ACHN (cell line): ENCODE data around the gene FAM200B.

ENCODE experiments used
- DNase-seq: peaks from one replicate; pipeline ENCODE4 v3.0.0-alpha.2; 2015
- in situ Hi-C: cut with HindIII; loops from 2 replicates; pipeline ENCODE4 v1.10.0; 2017; ENCODE audit warnings: low sequenced_read_pairs, low pct_ligation_motif_present, low pct_unique_long_range_greater_than_20kb

The FAM200B gene

GRCh38 chr4:15665753-15666365 lies 15.8 kb upstream of the FAM200B start:
- no peak for DNase-seq
- in situ Hi-C loops, result no loop called here

GRCh38 chr4:15667006-15667405 lies 14.6 kb upstream of the FAM200B start:
- DNase-seq, result no peak
- in situ Hi-C loops, result no loop called here

DNA sequence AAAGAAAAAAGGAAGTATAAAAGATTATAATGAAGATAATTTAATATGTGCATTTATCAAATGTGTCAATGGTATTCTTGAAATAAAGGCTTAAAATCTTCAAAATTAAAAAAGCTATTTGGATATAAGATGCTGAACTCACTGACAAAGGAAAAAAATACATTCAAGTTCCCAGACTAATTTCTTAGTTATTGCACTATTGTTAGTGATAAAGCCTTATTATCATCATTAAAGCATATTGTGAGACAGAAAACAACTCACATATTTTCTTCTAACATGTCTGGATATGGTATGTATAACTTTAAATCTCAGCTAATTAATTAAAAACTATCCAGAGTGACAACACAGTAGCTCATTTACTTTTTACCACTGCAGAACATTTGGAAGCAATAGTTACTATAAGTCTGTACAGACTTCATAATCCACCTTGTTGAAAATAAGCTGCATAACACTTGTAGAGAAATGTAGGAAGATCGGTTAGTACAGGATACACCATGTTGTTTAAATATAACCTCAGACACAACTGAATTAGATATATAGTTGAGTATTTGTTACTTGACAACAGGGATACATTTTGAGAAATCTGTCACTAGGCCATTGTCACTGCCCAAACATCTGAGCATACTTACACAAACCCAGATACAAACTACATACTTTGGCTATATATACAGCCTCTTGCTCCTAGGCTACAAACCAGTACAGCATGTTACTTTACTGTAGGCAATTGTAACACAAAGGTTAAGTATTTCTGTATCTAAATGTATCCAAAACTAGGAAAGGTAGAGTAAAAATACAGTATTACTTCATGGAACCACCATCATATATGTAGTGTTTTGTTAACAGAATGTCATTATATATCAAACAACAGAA lies 12.8 kb upstream of the FAM200B start:
- in situ Hi-C loops, result no loop called here
- DNase-seq, result no peak

DNA sequence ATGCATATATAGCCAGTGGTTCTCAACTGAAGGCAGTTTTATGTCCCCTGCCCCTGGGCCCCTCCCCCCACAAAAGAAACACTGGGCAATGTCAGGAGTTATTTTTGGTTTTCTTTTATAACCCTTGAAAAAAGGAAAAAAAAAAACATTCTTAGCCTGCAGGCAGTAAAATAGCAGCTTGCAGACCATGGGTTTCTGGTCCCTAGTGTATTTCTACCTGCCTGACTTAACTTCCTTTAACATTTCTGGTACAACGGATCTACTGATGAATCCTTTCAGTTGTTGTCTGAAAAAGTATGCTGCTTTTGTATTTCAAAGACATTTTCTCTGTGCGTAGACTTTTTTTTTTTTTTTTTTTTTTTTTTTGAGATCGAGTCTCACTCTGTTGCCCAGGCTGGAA lies 11.1 kb upstream of the FAM200B start:
- in situ Hi-C loops, result no loop called here
- no peak for DNase-seq

- in situ Hi-C loops, result no loop called here
- no peak for DNase-seq
Measured at GRCh38 chr4:15672101-15672500, 9.5 kb upstream of the FAM200B start.

DNA sequence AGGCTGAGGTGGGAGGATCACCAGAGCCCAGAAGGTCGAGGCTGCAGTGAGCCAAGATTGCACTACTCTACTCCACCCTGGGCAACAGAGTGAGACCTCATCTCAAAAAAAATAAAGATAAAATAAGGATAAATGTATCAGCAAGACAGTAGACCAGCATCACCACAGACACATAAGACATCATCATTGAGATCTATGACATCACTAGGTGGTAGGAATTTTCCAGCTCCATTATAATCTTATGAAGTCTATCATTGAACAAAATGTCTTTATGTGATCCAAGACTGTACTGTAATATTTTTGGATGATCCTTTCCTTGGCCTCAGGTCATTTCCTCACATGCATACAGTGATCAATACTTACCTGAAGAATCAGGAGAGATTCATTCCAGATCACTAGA lies 8.3 kb upstream of the FAM200B start:
- DNase-seq, result no peak
- in situ Hi-C loops, result no loop called here

- no peak for DNase-seq
- in situ Hi-C loops, result no loop called here
Measured at GRCh38 chr4:15674046-15674445, 7.6 kb upstream of the FAM200B start.

DNA sequence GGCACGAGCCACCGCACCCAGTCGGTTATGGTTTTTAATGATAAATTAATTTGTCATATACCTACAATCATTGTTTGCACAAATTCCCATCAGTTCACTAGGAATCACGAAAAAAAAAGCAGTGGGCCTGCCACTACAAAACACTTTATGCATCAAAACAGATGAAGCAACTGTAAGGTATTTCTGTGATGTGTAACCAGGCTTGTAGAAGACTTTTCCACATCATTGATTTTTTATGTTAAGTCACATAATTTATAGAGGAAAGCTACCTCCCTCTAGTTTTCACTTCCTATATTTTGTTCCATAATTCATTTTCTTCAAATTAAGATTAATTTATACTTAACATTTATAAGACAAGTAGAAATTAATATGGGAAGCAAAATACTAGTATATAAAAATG lies 6.7 kb upstream of the FAM200B start:
- in situ Hi-C loops, result no loop called here
- no peak for DNase-seq

DNA sequence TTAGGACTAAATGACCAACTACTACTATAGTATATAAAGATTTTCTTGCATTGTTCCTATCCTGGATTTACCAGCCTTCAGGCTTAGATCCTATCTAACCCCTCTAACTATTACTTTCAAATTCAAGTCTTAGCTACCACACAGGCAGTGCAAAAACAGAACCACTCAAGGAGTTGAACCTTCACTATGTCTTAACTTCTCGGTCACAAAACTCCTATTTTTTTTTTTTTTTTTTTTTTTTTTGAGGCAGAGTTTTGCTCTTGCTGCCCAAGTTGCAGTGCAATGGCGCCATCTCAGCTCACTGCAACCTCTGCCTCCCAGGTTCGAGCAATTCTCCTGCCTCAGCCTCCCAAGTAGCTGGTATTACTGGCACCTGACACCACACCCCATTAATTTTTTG lies 6.3 kb upstream of the FAM200B start:
- in situ Hi-C loops, result no loop called here
- DNase-seq, result no peak

- no peak for DNase-seq
- in situ Hi-C loops, result no loop called here
Measured at GRCh38 chr4:15676039-15676438, 5.6 kb upstream of the FAM200B start.

DNA sequence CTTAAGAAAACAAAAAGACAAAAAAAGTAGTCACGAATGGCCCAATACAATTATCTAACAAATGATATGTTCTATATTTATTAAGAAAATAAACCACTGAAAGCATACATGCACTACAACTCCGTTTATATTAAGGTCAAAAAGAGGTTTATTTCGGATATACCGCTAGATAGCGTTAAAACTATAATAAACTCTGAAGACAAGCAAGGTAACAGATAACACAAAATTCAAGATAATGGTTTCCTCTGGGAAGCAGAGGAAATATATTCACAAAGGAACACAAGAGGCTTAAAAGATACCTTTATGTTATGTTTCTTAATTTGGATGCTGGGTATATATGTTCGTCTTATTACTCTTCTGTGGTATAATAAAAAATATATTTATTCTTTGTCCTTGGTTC lies 4.7 kb upstream of the FAM200B start:
- DNase-seq, result no peak
- in situ Hi-C loops, result no loop called here

DNA sequence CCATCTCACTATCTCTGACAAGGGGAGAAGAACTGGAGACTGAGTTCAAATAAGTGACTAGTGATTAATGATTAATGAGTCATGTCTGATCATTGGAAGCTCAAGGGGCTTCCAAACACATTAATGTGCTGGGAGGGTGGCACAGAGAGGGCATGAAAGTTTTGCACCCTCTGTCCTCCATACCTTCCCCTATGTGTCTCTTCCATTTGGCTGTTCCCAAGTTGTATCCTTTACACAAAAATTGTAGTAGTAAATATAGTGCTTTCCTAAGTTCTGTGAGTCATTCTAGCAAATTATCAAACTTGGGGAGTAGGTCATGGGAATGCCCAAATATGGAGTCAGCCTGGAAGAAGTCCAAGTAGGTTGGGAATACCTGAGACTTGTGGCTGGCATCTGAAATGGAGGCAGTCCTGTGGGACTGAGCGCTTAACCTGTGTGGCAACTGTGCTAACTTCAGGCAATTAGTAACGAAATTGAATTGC lies 4.1 kb upstream of the FAM200B start:
- peak; percentile 91 for DNase-seq

GRCh38 chr4:15681067-15681371 lies 608 bp upstream of the FAM200B start:
- DNase-seq, result no peak
- in situ Hi-C loops, result no loop called here

More for the DNA sequence above, 4.1 kb upstream of the FAM200B start:
- in situ Hi-C loops, result no loop called here

- in situ Hi-C loops, result no loop called here
- DNase-seq, result no peak
Measured at GRCh38 chr4:15682242-15683142, 865 bp downstream of the FAM200B start.

DNA sequence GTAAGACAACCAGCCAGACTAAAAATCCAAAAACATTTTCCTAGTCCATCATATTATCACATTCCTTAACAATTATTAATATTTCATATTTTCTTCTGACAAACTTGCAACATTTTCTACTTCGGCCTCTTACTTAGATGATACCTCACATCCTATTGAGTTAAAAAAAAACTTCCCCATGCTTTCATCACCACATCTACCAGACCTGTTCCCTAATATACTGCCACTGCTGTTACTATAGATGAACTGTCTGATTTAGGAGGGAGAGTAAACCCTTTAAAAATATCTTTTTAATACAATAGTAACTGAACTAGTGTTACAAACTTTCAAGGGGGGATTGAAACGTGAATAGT lies 1.5 kb downstream of the FAM200B start:
- in situ Hi-C loops, result no loop called here
- no peak for DNase-seq

DNA sequence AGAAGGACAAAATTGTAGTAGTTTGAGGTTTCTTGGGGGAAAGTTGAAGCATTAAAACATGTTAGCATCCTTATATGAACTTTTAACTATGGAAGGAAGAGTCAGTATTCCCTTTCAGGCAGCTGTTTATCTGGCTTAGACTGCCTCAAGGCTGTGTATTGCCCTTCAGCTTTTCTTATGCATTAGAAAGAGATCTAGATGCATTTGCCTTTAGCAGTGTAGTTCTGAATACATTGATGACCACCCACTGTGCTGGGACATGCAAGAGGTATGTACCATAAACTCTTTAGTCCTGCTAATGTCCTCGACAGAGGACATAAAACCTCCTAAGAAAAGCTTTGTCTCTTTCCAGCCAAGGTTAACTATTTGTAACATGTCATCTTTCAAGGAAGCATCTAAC lies 2.9 kb downstream of the FAM200B start:
- in situ Hi-C loops, result no loop called here
- DNase-seq, result no peak

DNA sequence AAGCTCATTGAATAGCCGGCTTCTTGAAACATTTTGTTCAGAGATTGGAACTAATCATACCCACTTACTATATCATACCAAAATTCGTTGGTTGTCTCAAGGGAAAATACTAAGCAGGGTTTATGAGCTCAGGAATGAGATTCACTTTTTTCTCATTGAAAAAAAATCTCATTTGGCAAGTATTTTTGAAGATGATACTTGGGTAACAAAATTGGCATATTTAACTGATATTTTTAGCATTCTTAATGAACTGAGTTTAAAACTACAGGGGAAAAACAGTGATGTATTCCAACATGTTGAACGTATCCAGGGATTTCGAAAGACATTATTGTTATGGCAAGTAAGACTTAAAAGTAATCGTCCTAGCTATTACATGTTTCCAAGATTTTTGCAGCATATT lies 6.4 kb downstream of the FAM200B start:
- in situ Hi-C loops, result no loop called here
- DNase-seq, result no peak

GRCh38 chr4:15689540-15689939 lies 7.9 kb downstream of the FAM200B start:
- peak; percentile 45 for DNase-seq
- in situ Hi-C loops, result no loop called here

DNA sequence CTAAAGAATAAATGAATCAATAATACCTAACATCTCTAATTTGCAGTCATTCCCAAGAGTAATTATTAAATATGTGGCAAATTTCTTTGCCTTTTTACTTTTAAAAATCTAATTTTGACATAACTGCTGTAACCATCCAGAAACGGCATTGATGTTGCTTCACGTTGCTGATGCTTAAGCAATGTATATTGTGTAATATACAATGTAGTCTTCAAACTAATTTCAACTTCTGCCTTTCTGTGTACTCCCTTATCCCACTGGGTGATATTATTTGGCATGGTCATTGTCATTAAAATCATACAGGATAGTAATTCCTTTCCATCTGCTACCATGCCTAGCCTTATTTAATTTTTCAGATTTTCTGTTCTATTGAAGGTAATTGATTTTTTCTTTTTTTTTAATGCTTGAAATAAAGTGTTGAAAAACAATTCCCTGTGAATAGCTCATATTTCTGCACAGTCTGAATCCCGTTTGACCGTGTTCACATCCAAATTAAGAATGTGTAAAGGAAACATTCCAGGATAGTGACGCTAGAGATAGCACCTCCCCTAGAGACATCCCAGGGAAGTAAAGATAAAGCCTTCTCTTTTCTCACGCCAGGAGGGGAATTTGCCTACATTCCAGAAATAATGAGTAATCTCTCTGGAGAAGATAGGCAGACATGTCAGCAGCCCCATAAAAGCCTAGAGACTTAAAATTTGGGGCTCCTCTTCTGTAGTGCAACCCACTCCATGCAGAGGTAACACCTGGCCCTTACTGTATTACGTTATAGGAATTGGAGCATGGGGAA lies 8.6 kb downstream of the FAM200B start:
- in situ Hi-C loops, result no loop called here
- peak; percentile 97 for DNase-seq
